SKM-1 treated with dmso at 0.1 percent for 144 hours (cell line): Measurements from ENCODE around the gene SEMA4A.
"Not testable (repeated sequence)": the region's sequence is repeated elsewhere in the genome, so short reads cannot be mapped to it uniquely, and the experiment has no call there.

Source experiments
- DNase-seq: peaks from one replicate; lab custom pipeline; 2025; ENCODE audit not compliant: unreplicated experiment; lab: John Stamatoyannopoulos, UW

The SEMA4A gene

GRCh38 chr1:156155756-156156510, 2.5 kb downstream of the SEMA4A start:
- no peak for DNase-seq

GRCh38 chr1:156157506-156157905, 4.1 kb downstream of the SEMA4A start:
- DNase-seq = no peak

GRCh38 chr1:156157966-156158365, 4.6 kb downstream of the SEMA4A start:
- DNase-seq = no peak

- no peak for DNase-seq
Measured at GRCh38 chr1:156160000-156160742, 6.8 kb downstream of the SEMA4A start.

- no peak for DNase-seq
Measured at GRCh38 chr1:156160743-156161171, 7.4 kb downstream of the SEMA4A start.

GRCh38 chr1:156162430-156163037, 9.1 kb downstream of the SEMA4A start:
- no peak for DNase-seq

DNA sequence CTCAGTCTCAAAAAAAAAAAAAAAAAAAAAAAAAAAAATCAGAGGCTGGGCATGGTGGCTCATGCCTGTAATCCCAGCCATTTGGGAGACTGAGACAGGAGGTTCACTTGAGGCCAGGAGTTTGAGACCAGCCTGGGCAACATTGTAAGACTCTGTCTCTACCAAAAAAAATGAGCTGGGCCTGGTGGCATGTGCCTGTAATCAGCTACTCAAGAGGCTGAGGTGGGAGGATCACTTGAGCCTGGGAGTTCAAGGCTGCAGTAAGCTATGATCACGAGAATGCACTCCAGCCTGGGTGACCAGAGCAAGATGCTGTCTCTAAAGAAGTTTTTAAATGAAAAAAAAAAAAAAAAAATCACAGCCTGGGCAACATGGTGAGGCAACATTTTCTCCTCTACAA, 10.3 kb downstream of the SEMA4A start:
- no peak for DNase-seq

DNA sequence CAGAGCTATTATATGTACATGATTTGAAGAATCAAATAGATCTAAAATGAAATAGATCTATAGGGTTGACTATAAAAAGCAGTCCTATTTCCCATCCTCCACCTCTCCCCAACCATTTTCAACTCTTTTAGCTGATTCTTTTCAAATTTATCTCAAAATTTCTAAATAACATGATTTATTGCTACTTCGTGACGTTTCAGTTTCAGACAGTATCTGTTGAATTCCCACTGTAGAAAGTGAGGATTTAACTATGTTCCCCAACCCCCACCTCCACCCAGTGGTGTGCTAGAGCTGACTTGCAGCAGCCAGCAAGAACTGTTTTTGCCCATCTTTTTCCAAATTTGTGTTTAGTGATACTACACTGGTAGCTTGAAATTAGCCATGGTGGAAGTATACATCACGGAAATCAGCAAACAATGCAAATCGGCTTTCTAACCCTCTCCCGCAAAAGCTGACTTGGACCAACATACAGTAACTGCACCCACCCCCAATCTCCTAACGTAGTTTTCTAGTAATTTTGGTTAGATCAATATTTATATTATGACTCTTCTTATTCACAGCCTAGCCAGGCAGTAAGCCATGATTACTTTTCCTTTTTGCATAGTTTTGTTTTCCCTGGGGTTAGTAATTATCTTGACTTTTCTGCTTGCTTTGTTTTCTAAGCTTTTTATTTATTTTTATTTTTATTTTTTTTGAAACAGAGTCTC, 10.9 kb downstream of the SEMA4A start:
- DNase-seq = no peak

GRCh38 chr1:156165083-156165482, 11.7 kb downstream of the SEMA4A start:
- no peak for DNase-seq

DNA sequence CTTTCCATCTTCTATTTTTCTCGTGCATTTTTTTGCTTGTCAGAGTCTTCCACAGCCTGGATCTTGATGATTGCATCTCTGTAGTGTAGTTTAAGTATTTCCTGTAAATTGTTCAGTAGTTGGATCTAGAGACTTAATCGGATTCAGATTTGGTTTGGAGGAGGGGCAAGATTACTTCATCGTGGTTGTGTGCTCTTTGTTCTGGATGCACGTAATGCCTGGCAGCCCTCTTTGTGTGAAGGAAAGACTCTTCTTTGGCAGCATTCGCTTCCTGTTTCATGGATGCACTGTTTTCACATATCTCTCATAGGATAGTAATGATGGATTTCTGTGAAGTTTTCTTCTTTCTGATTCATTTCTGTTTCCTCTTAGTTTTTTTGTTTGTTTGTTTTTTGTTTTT, 14.2 kb downstream of the SEMA4A start:
- no peak for DNase-seq

DNA sequence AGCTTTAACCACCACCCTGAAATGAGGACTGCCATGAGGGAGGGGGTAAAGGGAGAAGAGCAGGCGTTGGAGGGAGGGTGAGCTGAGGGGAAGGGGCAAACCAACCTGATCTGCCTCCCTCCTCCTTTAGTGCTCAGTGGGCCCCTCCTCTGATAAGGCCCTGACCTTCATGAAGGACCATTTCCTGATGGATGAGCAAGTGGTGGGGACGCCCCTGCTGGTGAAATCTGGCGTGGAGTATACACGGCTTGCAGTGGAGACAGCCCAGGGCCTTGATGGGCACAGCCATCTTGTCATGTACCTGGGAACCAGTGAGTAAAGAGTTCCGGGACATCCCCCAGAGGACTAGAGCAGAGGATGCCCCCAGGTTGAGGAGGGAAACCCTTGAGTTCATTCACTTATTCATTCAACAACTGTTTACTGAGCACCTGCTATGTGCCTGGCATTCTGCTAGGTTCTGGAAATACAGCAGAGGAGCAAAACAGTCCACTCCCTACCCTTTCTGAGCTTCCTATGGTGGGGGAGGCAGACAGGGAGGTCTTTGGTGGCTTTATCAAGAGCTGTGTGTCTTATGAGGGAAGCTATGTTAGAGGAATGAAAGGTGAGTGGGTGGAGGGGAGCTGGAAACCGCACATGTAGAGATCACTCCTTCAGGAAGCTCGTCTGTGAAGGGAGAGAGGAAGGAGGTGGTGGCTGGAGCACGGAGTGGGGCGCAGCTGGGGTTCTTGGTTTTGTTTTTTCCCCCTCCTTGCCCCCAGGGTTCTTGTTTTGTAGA, 19.5 kb downstream of the SEMA4A start:
- no peak for DNase-seq

DNA sequence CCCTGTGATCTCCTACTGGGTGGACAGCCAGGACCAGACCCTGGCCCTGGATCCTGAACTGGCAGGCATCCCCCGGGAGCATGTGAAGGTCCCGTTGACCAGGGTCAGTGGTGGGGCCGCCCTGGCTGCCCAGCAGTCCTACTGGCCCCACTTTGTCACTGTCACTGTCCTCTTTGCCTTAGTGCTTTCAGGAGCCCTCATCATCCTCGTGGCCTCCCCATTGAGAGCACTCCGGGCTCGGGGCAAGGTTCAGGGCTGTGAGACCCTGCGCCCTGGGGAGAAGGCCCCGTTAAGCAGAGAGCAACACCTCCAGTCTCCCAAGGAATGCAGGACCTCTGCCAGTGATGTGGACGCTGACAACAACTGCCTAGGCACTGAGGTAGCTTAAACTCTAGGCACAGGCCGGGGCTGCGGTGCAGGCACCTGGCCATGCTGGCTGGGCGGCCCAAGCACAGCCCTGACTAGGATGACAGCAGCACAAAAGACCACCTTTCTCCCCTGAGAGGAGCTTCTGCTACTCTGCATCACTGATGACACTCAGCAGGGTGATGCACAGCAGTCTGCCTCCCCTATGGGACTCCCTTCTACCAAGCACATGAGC, 23.3 kb downstream of the SEMA4A start:
- DNase-seq = no peak

GRCh38 chr1:156177919-156178654, 24.7 kb downstream of the SEMA4A start:
- no peak for DNase-seq

DNA sequence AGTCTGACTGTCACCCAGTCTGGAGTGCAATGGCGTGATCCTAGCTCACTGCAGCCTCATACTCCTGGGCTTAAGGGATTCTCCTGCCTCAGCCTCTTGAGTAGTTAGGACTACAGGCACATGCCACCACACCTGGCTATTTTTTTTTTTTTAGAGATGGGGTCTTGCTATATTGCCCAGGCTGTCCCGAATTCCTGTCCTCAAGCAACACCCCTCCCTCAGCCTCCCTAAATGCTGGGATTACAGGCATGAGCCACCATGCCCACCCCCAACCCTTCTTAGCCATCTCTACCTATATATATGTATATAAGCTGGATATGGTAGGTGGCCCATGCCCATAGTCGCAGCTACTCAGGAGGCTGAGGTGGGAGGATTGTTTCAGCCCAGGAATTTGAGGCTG, 27.1 kb downstream of the SEMA4A start:
- DNase-seq = no peak

DNA sequence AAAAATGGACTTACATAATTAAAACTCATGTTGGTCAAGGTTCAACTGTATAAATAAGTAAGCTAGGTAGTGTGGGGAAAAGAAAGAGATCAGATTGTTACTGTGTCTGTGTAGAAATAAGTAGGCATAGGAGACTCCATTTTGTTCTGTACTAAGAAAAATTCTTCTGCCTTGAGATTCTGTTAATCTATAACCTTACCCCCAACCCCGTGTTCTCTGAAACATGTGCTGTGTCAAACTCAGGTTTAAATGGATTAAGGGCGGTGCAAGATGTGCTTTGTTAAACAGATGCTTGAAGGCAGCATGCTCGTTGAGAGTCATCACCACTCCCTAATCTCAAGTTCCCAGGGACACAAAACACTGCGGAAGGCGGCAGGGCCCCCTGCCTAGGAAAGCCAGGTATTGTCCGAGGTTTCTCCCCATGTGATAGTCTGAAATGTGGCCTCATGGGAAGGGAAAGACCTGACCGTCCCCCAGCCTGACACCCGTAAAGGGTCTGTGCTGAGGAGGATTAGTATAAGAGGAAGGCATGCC, 28.1 kb downstream of the SEMA4A start:
- not testable (repeated sequence) for DNase-seq

DNA sequence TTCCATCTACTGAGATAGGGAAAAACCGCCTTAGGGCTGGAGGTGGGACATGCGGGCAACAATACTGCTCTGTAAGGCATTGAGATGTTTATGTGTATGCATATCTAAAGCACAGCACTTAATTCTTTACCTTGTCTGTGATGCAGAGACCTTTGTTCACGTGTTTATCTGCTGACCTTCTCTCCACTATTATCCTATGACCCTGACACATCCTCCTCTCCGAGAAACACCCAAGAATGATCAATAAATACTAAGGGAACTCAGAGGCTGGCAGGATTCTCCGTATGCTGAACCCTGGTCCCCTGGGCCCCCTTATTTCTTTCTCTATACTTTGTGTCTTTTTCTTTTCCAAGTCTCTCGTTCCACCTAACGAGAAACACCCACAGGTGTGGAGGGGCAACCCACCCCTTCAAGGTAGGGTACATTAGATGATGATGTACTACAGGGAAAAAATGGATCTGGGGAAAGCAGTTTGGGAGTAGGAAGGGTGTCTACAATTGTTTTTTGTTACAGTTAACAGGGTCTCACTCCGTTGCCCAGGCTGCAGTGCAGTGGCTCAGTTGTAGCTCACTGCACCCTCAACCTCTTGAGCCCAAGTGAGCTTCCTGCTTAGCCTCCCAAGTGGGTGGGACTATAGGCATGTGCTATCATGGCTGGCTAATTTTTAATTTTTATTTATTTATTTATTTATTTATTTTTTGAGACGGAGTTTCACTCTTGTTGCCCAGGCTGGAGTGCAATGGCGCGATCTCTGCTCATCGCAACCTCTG, 28.8 kb downstream of the SEMA4A start:
- DNase-seq = not testable (repeated sequence)

DNA sequence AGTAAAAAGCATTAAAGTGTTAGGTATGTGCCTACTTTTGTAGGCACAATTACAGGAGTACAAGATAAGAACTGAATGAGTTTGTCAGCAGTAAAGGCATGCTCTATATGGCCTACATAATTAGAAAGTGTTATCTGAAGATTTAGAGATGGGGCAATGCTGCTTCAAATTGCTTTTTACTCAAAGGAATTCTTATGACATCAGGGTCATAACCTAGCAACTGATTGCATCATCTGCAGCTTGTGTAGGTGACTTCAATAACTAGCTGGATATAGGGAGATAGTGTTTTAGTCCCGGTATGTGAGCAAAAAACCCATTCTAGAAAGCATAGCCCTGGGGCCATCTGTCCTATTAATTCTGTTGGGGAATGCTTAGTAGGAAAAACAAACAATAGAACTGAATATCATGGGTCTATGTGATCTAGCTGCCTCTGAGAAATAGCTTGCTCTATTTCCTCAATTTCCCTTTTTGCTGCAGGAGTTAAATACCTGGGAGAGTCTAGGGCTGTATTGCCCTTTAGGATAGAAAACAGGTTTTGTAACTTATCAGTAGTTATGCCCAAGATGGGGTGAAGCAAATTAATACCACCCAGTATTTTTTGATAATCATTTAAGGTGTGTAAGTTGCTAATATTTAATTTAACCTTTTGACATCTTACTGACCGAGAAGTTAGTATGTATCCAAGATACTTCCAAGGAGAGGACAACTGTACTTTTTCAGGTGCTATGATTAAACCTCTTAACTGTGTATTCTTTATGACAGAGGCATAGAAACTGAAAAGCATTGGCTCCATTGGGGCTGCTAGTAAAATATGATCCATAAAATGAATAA, 33.2 kb downstream of the SEMA4A start:
- not testable (repeated sequence) for DNase-seq

- not testable (repeated sequence) for DNase-seq
Measured at GRCh38 chr1:156190265-156190664, 36.9 kb downstream of the SEMA4A start.
